IPS-15b (cell line): ENCODE measurements around the gene HADHA.

Experiments used
- H3K27me3 ChIP-seq: one replicate; pipeline ENCODE4 v1.6.1; 2013; ENCODE audit warnings: low read length; ENCODE audit not compliant: control insufficient read depth, insufficient read depth
- H3K36me3 ChIP-seq: one replicate; pipeline ENCODE4 v1.6.1; 2013; ENCODE audit warnings: low read length; ENCODE audit not compliant: control insufficient read depth, insufficient read depth
- H3K4me1 ChIP-seq: one replicate; pipeline ENCODE4 v1.6.1; 2013; ENCODE audit warnings: mild to moderate bottlenecking, low read length; ENCODE audit not compliant: control insufficient read depth, insufficient read depth
- H3K4me3 ChIP-seq: one replicate; pipeline ENCODE4 v1.5.1; 2013; ENCODE audit warnings: low read depth, low read length
- H3K9ac ChIP-seq: one replicate; pipeline ENCODE4 v1.6.1; 2013; ENCODE audit warnings: low read depth, mild to moderate bottlenecking, low read length
- H3K9me3 ChIP-seq: one replicate; pipeline ENCODE4 v1.6.1; 2013; ENCODE audit warnings: mild to moderate bottlenecking, low read length; ENCODE audit not compliant: control insufficient read depth, insufficient read depth

Gene HADHA

GRCh38 chr2:26243470-26244308, 743 bp downstream of the HADHA start:
- H3K9ac ChIP-seq = peak overlapping the region; percentile 77
- no peaks in the 10 kb centered on the region for H3K4me1 ChIP-seq
- H3K36me3 ChIP-seq = no peaks in the 10 kb centered on the region
- H3K4me3 ChIP-seq = peak overlapping the region; percentile 97
- no peaks in the 10 kb centered on the region for H3K9me3 ChIP-seq
- H3K27me3 ChIP-seq = no peaks in the 10 kb centered on the region

GRCh38 chr2:26241928-26242436, 2.5 kb downstream of the HADHA start:
- H3K4me1 ChIP-seq = no peaks in the 10 kb centered on the region
- H3K27me3 ChIP-seq = no peaks in the 10 kb centered on the region
- H3K9ac ChIP-seq = no peak overlapping the region
- no peak overlapping the region for H3K4me3 ChIP-seq
- H3K36me3 ChIP-seq = no peaks in the 10 kb centered on the region
- no peaks in the 10 kb centered on the region for H3K9me3 ChIP-seq

GRCh38 chr2:26238311-26238958, 6.0 kb downstream of the HADHA start:
- H3K4me1 ChIP-seq = no peaks in the 10 kb centered on the region
- peaks cover 8% of the 10 kb centered on the region for H3K36me3 ChIP-seq
- no peaks in the 10 kb centered on the region for H3K9me3 ChIP-seq
- no peak overlapping the region for H3K4me3 ChIP-seq
- no peaks in the 10 kb centered on the region for H3K27me3 ChIP-seq
- H3K9ac ChIP-seq = no peak overlapping the region

- no peaks in the 10 kb centered on the region for H3K4me1 ChIP-seq
- H3K27me3 ChIP-seq = no peaks in the 10 kb centered on the region
- no peak overlapping the region for H3K9ac ChIP-seq
- no peak overlapping the region for H3K4me3 ChIP-seq
- H3K9me3 ChIP-seq = no peaks in the 10 kb centered on the region
- H3K36me3 ChIP-seq = peaks cover 14% of the 10 kb centered on the region
These were observed 6.6 kb downstream of the HADHA start for GRCh38 chr2:26237868-26238267.

GRCh38 chr2:26235089-26235488, 9.3 kb downstream of the HADHA start:
- Histone ChIP-seq H3K36me3 (peaks cover 26% of the 10 kb centered on the region), H3K27me3 (no peaks in the 10 kb centered on the region), H3K4me1 (no peaks in the 10 kb centered on the region), H3K9ac (no peak overlapping the region), H3K4me3 (no peak overlapping the region), H3K9me3 (no peaks in the 10 kb centered on the region)

GRCh38 chr2:26230806-26231205, 13.6 kb downstream of the HADHA start:
- Histone ChIP-seq H3K4me1 (no peaks in the 10 kb centered on the region), H3K9me3 (no peaks in the 10 kb centered on the region)

GRCh38 chr2:26229595-26229994, 14.8 kb downstream of the HADHA start:
- H3K4me3 ChIP-seq = no peak overlapping the region
- peaks cover 44% of the 10 kb centered on the region for H3K36me3 ChIP-seq
- H3K9me3 ChIP-seq = no peaks in the 10 kb centered on the region
- no peaks in the 10 kb centered on the region for H3K4me1 ChIP-seq
- no peak overlapping the region for H3K9ac ChIP-seq
- no peaks in the 10 kb centered on the region for H3K27me3 ChIP-seq

More at GRCh38 chr2:26230806-26231205, 13.6 kb downstream of the HADHA start:
- no peak overlapping the region for H3K4me3 ChIP-seq
- peaks cover 44% of the 10 kb centered on the region for H3K36me3 ChIP-seq
- no peaks in the 10 kb centered on the region for H3K27me3 ChIP-seq
- no peak overlapping the region for H3K9ac ChIP-seq

- Histone ChIP-seq H3K36me3 (peaks cover 20% of the 10 kb centered on the region), H3K4me1 (no peaks in the 10 kb centered on the region), H3K27me3 (no peaks in the 10 kb centered on the region), H3K9ac (no peak overlapping the region), H3K4me3 (no peak overlapping the region), H3K9me3 (no peaks in the 10 kb centered on the region)
These were observed 20.3 kb downstream of the HADHA start for GRCh38 chr2:26224095-26224494.

- Histone ChIP-seq H3K36me3 (peaks cover 14% of the 10 kb centered on the region), H3K9me3 (no peaks in the 10 kb centered on the region)
These were observed 21.4 kb downstream of the HADHA start for GRCh38 chr2:26223018-26223417.

GRCh38 chr2:26217720-26218119, 26.7 kb downstream of the HADHA start:
- Histone ChIP-seq H3K9me3 (no peaks in the 10 kb centered on the region), H3K4me3 (no peak overlapping the region), H3K36me3 (peaks cover 11% of the 10 kb centered on the region), H3K4me1 (no peaks in the 10 kb centered on the region), H3K9ac (no peak overlapping the region), H3K27me3 (no peaks in the 10 kb centered on the region)

More at GRCh38 chr2:26223018-26223417, 21.4 kb downstream of the HADHA start:
- Histone ChIP-seq H3K27me3 (no peaks in the 10 kb centered on the region), H3K4me3 (no peak overlapping the region), H3K9ac (no peak overlapping the region), H3K4me1 (no peaks in the 10 kb centered on the region)

- Histone ChIP-seq H3K4me3 (no peak overlapping the region), H3K27me3 (no peaks in the 10 kb centered on the region), H3K36me3 (peaks cover 3% of the 10 kb centered on the region), H3K9ac (no peak overlapping the region), H3K4me1 (no peaks in the 10 kb centered on the region), H3K9me3 (no peaks in the 10 kb centered on the region)
These were observed 27.8 kb downstream of the HADHA start for GRCh38 chr2:26216587-26216986.

- Histone ChIP-seq H3K9me3 (no peaks in the 10 kb centered on the region), H3K36me3 (peaks cover 3% of the 10 kb centered on the region), H3K4me1 (no peaks in the 10 kb centered on the region), H3K9ac (no peak overlapping the region), H3K27me3 (no peaks in the 10 kb centered on the region), H3K4me3 (no peak overlapping the region)
These were observed 28.6 kb downstream of the HADHA start for GRCh38 chr2:26215833-26216232.
